HG02840 (cell line): ENCODE data around the gene RORC.

Source experiments
- ATAC-seq: cut with Tn5 transposase; IDR thresholded peaks from one replicate; pipeline ENCODE4 v1.9.1; 2021; ENCODE audit warnings: mild to moderate bottlenecking, moderate library complexity, moderate number of reproducible peaks; ENCODE audit not compliant: unreplicated experiment, low FRiP score

RORC gene

DNA sequence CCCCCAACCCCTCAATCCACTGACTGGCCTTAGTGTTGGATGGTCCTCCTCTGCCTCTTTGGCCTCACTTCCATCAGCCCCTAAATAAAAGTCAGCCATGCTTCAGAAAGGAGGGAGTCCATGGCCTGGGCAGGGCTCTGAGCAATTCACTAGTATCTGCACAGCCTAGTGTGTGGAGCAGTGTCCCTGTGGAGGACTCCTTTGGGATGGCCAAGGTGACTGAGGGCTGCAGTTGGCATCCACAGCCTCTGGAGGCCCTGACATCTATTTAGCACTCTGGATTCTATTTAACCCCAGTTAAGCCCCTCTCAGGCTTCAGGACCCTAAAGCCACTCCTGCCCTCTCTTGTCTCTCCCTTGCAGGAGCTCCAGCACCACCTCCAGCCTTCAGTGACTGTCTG lies 18.3 kb upstream of the RORC start:
- ATAC-seq: no peak

GRCh38 chr1:151849126-151849525 lies 17.5 kb upstream of the RORC start:
- ATAC-seq: no peak

DNA sequence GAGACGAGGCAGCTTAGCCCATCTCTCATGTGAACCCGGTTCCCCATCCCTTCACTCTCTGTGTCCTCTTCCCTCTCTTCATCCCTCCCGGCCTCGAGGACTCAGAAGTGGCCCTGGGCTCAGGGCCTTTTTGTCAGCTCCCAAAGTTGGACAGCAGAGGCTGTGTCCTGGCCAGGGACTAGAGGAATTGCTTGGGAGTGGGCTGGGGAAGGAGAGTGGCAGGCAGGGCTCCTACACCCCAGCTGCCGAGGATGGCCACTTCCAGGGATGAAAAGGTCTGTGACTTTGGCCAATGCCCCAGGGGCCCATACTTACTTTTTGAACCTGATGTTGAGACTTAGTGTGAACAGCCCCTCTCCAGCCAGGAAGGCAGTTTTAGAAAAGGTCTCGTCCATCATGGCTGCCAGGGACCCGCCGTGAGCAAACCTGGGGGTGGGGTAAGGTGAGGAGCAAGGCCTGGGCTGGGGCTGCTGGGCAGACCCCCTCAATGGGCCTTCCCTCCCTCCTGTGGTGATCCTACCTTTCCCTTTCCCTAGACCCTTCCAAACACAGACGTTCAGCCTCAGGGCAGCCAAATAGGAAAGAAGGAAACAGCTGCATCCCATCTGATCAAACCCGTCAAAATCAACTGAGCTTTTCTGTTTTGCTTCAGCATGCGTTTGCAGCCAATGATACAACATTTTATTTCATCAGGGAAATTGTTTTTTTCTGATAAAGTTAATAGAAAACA lies 16.4 kb upstream of the RORC start:
- ATAC-seq: no peak

GRCh38 chr1:151846686-151847237 lies 15.2 kb upstream of the RORC start:
- ATAC-seq: no peak

- ATAC-seq: no peak
These were observed 14.5 kb upstream of the RORC start for GRCh38 chr1:151846062-151846568.

GRCh38 chr1:151843398-151843797 lies 11.8 kb upstream of the RORC start:
- no peak for ATAC-seq

DNA sequence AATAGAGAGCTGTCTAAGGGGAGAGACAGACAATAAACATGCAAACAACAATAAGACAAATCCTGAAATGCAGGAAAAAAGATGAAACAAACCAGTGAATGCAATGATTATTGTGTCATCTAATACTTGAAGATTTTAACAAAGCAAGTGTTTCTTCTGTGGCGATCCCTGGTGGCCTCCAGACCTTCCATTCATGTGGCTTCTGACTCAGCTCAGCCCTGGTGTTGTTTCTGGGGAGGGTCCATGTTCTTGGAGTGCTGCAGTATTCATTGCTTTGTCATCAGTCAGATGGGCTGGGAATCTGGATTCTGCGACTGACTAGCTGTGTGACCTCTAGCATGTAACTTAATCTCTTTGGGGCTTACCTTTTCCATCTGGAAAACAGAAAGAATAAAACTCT lies 9.5 kb upstream of the RORC start:
- no peak for ATAC-seq

DNA sequence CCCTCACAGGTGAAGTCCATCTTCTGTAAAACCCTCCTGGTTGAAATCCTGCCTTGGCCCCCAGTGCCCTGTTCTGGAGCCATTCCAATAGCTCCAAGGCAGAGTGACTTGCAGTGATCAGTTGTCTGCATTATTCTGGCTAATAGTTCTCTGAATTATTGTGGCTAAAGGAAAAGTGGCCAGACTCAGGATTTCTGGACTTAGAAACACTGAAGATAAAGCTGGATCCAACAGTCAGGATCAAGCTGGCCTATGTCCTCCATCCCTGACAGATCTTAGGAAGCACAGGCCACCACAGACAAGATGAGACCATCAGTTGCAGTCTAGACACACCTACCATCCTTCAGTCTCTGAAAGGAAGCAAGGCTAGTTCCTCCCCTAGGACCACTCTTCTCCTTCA lies 8.8 kb upstream of the RORC start:
- no peak for ATAC-seq

GRCh38 chr1:151839457-151840403 lies 8.1 kb upstream of the RORC start, which contains the start of gene C2CD4D:
Gene C2CD4D, minus strand, starts transcription at chr1:151839820. Its CDS starts 831 bp downstream, at chr1:151838989.
- no peak for ATAC-seq

DNA sequence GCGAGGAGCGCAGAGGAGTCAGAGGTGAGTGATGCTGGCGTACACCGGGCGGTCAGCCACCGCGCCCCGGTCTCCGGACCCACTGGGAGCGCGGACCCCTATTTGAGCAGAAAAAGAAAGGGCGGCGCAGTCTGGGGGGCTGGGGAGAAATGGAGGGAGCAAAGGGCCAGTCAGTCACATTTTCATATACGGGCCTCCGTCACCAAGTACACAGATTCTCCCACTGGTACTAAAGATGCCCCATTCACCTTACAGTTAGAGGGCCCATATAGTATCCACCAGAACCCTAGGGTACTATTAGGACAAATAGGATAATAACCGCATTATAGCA lies 7.4 kb upstream of the RORC start:
- ATAC-seq: no peak

DNA sequence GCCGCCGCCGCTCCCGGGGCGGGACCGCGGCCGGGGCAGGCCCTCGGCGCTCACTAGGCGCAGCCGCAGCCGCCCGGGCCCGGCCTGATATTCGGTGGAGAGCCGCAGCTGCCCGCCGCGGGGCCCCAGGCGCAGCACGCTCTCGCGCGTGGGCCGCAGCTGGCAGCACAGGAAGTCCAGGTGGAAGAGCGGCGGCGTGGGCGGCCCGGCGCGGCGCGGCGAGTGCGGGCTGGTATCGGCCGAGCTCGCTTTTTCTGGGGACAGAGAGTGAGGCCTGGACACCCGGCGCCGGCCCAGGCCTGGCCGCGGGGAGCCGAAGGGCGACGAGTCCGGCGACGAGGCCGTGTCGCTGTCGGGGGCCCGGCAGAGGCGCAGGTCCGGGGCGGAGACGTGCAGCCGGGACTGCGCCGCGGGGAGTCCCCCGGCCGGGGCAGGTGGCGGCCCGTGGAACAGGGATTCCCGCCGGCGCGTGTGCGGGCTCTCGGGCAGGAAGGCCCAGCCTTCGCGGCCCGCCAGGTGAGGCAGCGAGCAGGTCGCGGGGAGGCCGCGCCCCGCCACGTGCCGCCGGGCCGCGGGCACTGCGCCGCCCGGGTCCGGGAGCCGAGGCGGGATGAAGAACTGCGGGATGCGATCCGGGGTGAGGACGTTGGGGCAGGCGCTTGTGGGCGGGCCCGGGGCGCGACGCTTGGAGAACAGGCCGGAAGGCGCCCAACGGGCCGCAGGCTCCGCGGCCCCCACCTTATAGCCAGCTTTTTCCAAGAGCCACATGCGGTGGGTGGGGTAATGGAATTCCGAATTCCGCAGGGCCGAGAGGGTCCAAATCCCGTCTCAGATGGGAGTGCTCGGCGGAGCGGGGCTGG lies 6.8 kb upstream of the RORC start:
- ATAC-seq: no peak

- no peak for ATAC-seq
These were observed 6.3 kb upstream of the RORC start for GRCh38 chr1:151837884-151838221.

DNA sequence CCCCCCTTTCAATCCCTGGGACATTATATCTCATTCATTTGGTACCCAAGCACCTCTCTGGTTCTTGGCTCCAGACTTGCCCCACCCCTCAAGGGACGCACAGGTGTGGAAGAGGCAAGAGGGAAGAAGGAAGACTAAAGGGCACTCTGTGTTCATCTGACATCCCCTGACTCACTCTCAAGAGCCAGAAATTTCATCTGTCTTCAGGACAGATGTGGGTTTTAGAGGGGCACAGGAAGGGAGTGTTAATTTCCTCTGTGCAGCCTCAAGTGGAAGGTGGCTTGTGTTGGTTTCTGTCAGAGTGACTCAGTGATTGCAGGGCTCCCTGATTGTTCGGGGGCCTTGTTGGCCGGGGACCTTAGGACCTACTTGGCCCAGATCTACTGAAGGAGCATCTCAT lies 5.6 kb upstream of the RORC start:
- ATAC-seq: no peak

DNA sequence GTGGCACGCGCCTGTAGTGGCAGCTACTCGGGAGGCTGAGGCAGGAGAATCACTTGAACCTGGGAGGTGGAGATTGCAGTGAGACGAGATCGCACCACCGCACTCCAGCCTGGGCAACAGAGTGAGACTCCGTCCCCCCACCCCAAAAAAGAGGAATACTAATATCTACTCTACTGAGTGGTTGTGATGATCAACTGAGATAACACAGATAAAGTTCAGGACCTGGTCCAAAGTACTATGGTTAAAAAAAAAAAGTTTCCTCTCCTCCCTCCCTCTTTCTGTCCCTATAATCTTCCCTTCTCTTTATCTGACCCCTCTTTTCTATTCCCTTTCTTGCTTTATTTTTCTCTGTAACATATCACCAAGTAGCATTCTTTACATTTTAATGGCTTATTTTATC lies 4.0 kb upstream of the RORC start:
- ATAC-seq: no peak

DNA sequence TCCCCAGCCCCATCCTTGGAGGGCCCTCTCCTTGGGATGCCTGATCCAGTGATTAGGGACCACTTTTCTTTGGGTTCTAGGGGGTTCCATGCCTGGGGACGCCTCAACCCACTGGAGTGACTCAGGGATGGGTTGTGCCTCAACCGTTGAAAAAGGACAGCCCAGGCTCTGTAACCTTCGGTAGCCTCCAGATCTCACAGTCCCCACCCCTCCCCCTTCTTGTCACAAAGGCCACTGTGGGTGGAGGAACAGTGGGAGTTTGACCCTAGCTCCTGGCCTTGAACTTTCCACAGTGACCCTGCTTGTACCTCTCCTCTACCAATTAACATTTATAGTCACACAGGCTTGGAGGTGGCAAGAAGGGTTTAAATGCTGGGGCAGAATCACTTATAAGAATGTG lies 2.6 kb upstream of the RORC start:
- no peak for ATAC-seq

DNA sequence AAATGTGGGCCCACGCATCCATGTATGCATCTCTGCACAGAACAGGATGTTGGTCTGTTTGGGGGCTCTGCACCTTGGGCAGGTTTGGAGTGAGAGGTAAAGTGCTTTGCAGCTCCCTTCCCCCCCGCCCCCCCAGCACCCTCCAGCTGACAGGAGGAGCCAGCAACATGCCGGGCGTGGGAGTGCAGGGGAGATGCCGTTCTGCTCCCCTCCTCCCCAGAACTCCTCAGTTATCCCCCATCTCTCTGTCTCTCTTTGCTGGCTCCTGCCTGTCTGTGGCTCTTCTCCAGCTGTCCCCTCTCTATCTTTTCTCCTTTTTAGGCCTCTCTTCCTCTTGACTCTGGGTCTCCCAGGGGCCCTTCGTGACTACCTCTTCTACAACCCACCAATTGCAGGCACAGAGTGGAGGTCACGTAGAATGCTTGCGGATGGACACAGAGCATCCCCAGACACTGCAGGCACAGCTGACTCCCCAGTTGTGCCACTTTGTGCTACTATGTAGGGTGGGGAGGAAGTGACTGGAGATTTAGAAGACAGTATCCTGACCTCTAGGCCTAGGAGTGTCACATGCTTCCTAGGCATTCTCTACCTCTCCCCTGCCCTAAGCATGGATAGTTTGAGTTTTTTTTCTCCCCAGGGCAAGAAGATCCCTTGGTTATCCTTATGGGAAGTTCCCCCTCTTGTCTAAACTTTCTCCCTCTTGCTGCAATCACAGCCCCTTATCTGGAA lies 1.7 kb upstream of the RORC start:
- no peak for ATAC-seq

GRCh38 chr1:151832318-151832980 lies 847 bp upstream of the RORC start:
- no peak for ATAC-seq

- no peak for ATAC-seq
These were observed 378 bp downstream of the RORC start for GRCh38 chr1:151831256-151831591.

- ATAC-seq: no peak
These were observed 1.5 kb downstream of the RORC start for GRCh38 chr1:151830055-151830454.
